ENCODE measurements around the gene SPINK14.

The SPINK14 gene, protein sequence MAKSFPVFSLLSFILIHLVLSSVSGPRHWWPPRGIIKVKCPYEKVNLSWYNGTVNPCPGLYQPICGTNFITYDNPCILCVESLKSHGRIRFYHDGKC

DNA sequence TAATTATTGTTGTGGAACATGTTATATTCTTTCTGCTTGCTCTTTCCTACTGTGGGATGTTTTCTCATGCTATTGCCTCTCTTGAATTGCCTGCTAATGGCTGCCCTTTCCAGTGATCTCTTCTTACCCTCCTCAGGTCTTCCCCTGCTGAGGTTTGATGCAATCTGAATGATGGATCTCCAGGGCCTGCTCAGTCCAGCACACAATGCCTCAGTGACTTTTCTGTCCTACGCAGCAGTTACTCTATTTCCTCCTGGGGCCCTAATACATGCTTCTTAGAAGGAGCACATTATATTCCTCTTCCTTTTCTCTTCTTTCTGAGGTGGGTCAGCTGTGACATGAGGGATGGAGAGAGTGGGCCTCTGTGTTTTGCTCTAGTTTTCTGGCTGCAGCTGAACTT is at the start of gene SPINK14:
TSS of gene SPINK14 (plus strand) at position 301 of the 400 bp plus-strand sequence. CDS start 1,187 bp downstream, outside the sequence.
- no peak for DNase-seq

DNA sequence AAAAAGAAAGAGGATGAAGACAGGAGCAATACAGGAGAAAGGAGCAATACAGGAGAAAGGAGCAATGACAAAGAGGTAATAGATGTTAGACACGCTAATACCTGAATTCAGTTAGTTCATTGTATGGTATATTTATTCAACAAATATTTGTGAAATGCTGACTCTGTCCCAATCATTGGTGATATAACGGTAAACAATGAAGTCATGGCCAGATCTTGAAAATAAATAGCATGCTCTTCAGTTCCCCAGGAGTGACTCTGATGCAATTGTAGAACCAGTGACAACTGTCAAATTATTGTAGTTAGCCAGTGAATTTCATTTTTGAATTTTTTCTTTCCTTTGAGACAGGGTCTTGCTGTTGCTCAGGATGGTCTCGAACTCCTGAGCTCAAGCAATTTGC is 48.0 kb upstream of the SPINK14 start:
- no peak for DNase-seq

DNA sequence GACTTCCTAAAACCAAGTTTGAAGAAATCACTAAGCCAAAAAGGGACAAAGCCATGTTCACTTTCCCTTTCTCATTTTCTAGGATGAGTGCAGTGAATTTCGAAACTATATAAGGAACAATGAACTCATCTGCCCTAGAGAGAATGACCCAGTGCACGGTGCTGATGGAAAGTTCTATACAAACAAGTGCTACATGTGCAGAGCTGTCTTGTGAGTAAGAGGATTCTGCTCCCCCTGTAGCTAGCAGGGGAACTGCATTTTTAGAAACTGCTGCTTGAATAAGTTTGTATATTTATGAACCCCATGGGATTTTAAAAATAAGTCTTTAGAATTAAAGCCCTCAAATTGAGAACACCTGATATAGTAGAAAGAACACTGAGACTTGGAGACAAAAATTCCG is 42.7 kb upstream of the SPINK14 start:
- no peak for DNase-seq

DNA sequence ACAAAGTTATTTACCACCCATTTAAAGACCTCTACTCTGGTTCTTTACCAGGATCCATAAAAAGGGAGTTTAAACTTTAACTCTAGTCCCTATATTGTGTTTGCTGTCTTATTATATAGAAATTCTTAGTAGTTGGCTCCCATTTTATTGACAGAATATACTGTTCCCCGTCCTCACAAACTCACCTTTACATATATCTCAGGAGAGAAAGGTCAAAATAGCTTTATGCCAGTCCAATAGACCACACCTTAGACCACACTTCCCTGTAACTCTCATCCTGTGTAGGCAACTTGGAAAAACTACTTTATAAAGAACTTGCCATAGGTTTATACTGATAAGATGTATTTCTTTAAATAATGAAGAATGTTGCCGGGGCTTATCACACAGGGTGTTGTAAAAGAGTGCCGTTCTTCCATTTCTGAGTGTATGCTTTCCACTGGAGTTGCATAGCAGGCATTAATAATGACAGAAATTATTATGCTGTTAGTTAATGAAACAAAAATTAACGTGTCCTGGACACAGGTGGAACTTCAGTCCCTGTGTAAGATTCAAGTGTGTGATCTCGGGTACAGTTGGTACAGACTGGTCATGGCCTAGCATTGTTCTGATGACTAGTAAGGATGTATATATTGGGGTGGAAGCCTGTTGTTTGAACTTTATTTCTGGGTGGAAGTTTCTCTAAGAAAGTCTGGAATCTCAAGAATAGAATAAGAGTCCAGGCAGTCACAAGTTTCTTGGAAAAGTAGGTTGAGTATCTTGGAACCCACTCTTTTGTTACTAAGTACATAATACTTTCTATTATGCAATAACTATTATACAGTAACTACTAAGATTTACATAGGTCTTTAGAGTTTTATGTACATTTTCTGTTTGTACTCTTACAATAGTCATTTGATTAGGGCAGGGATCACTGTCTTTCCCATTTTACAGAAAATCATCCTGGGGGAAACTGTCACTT is 33.0 kb upstream of the SPINK14 start:
- no peak for DNase-seq

DNA sequence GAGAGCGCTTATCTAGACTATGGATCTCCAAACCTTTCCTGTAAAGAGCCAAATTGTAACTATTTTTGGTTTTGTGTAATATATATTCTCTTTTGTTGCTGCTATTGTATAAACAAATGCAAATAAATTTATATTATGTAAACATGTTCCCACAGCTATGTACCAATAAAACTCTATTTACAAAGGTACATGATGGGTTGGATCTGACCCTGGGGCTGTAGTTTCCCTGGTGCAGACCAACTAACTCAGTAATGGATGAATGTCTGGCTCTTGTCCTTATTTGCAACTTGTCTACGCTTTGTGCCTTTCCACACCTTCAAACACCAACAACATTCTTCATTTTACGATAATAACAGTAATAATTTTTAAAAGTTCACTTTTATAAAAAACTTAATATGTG is 27.5 kb upstream of the SPINK14 start:
- DNase-seq = no peak

DNA sequence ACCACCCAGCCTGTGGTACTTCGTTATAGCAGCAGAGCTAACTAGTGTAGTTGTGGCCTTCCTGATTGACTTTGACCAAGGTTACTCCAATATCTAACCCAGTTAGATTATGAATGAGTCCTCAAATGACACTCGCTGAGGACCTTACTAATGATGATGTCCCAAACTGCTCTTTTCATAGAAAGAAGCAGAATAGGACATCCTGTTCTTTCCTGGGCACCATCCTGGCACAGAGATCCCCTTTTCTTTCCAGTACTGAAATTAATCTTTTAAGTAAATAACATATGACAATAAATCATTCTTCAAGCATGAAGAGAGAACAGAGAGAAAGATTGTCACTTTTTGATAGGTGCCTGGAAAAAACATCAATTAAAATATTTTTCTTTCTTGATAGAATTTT is 26.7 kb upstream of the SPINK14 start:
- DNase-seq = no peak

DNA sequence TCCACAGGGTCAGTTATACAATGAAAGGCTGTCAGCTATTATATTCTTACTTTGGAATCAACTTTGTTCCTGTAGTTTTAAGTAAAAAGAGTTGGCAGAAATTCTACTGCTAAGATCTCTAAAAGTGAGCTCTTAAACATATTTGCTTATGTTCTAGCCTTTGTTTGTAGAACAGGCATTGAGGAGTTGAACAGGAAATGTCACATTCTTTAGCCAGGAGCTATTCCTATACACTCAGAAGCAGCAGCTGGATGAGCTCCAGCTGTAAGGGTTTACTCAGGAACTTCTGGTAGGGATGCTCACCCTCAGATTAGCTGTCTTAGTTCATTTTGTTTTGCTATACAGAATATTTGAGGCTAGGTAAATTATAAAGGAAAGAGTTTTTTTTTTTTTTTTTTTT is 22.4 kb upstream of the SPINK14 start:
- peak; percentile 62 for DNase-seq

DNA sequence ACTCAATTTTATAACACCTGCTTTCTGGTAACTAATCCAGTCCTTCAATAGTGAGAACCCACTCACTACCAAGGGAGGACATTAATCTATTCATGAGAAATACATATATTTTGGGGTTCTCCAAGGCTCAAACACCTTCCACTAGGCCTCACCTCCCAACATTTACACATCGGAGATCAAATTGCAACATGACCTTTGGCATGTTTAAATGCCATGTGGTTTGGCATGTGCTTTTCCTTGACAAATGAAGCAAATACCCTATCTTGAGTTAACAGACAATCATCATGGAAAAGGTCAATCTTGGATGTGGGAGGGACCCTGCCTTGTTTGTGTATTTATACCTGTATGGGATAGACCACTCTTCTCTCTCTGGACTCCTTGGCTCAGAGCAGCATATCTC is 21.9 kb upstream of the SPINK14 start:
- no peak for DNase-seq

DNA sequence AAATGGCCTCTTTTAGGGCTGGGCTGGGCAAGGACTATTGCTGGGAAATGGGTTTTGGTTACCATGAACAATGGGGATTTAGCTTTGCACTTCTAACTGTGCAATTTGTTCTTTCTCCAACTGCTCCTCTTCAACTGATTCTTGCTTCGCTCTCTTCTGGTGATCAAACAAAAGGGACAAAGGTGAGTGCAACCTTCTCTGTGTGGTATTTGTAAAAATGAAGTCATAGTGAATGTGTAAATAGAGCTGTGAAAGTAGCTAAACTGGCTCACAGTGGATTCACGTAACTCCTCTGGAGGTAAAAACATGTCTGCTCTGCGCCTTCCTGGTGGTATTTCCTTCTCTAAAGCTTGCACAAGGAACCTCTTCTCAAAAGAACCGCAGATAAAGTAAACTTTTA is 20.9 kb upstream of the SPINK14 start:
- DNase-seq = peak; percentile 64

DNA sequence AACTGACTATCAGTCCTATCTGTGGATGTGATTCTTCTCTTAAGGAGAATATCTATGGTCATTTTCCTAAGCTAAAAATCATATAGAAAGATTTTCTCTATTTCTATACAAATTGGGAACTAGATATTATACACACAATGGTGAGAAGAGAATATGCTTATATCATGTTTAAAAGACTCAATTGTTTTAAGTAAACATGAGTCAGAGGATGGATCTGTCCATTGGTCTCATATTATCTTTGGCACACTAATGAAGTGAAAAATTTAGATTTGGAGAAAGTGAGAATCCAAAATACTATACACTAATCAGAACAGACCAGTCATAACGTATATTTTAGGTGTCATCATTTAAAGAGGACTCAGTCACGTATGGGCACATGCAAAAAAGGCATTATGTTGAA is 16.5 kb upstream of the SPINK14 start:
- DNase-seq = no peak

DNA sequence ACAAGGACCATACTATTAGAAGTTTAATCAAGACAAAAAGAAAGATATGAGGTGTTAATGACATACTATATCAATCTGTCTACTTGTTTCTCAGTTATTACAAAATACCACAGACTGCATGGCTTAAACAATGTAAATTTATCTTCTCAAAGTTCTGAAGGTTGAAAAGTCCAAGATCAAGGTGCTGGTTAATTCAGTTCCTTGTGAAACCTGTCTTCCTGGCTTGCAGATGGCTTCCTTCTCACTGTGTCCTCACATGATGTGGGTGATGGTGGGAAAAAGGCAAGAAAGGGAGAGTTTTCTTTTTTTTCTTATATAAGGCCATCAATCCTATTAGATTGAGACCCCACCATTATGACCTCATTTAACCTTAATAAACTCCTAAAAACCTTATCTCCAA is 15.6 kb upstream of the SPINK14 start:
- DNase-seq = no peak

DNA sequence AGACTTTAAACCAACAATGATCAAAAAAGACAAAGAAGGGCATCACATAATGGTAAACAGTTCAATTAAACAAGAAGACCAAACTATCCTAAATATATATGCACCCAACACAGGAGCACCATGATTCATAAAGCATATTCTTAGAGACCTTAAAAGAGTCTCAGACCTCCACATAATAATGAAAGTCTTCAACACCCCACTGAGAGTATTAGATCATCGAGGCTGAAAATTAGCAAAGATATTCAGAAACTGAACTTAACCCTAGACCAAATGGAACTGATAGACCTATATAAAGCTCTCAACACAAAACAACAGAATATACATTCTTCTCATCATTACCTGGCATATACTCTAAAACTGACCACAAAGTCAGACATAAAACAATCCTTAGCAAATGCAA is 11.7 kb upstream of the SPINK14 start:
- no peak for DNase-seq

DNA sequence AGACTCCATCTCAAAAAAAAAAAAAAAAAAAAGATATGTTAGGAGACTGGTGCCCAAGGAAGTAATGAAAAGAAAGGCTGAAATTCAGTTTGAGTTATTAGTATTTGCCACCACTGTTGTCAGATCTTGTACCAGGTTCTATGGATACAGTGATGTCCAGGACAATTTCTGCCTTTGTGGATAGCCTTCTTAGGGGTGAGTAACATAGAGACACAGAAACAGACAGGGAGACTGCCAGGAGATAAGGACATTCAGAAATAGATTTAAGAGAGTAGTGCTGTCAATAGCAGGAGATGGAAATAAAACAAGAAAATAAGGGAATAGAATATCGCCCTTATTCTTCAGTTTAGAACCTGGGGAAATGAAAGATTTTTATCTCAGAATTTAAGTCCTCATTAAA is 6.3 kb upstream of the SPINK14 start:
- no peak for DNase-seq

DNA sequence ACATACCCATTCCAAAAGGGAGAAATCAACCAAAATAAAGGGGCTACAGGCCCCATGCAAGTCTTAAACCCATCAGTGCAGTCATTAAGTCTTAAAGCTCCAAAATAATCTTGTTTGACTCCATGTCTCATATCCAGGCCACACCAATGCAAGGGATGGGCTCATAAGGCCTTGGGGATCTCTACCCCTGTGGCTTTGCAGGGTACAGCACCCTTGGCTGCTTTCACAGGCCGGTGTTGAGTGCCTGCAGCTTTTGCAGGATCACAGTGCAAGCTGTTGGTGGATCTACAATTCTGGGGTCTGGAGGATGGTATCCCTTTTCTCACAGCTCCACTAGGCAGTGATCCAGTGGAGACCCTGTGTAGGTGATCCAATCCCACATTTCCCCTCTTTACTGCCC is 5.0 kb upstream of the SPINK14 start:
- DNase-seq = no peak

DNA sequence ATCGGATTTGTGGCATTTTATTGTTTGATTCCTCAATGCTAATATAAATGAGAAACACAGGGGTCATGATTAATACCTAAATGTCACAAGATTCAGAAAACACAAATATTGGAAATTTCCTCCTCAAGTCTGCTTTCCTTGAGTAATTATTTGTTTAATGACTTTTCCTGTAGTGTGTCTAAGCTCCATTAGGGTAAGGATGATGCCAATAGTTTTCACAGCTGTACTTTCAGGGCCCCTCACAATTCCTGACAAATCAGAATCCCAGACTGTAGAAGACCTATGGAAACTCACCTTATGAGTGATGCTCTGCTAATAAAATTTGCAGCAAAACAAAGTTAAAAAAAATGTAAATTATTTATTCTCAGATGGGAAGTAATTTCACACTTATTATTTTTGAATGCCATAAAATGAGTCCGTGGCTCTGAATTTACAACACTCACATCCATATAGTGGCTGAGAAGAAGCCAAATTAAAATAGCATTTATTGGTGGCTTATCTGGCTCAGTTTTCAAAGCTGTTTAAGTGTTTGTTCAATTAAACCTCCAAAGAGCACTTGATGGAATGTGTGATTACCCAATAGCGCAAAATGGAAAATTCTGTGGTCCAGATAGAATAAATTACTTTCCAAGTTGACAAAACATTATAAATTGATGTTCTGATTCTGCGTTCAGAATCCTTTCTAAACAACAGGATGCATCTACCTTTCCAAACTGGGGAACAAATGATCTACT is 1.6 kb upstream of the SPINK14 start:
- no peak for DNase-seq

DNA sequence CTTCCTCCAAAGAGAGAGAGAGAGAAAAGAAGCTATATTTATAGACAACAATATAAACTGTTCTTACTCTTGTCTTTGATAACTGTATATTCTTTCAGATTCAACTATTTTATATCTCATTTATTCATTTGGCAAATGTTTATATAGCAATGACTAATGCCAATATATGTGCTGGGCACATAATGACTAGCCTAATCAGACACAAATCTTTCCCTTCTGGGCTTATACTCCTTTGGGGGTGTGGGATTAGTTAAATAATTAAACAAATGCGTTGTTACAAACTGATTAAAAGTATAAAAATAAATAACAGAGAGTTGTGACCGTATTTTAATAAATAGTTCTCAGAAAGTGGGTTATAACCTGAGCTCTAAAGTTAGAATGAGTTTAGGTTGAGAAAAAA is 4.0 kb downstream of the SPINK14 start:
- no peak for DNase-seq

DNA sequence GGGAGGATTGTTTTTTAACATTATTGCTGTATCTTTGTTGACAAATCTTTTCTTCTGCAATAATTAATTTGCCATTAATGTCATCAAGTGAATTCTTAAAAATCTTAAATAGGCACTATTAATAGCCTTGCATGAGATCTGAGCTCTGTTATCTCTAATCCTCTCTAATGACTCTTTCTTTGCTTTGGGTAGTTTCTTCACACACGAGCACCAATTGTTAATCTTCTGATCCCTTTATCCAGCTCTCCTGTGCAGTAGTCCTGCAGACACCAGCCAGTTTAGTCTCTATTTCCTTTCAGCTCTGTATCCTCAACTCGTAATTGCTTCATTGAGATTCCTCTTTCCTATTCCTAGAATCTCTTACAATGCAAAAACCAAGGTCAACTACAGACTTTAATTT is 8.1 kb downstream of the SPINK14 start:
- DNase-seq = no peak

DNA sequence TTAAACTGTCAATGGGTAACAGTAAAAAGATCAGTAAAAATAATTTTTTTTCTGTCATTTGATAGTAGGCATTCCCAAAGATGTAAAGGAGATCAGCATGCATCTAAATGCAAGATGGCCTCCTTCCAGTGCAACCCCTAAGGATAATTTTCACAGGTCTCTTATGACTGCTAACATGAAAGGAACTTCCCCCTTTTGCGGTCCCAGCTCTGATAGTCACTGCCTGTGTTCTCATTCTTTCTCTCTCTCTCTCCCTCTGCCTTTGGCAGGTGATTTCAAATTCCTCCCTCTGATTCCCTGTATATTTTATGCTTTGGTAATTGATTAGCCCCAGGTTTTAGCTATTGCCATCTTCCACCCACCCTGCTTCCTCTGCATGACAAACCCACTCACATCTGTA is 8.9 kb downstream of the SPINK14 start:
- DNase-seq = no peak

DNA sequence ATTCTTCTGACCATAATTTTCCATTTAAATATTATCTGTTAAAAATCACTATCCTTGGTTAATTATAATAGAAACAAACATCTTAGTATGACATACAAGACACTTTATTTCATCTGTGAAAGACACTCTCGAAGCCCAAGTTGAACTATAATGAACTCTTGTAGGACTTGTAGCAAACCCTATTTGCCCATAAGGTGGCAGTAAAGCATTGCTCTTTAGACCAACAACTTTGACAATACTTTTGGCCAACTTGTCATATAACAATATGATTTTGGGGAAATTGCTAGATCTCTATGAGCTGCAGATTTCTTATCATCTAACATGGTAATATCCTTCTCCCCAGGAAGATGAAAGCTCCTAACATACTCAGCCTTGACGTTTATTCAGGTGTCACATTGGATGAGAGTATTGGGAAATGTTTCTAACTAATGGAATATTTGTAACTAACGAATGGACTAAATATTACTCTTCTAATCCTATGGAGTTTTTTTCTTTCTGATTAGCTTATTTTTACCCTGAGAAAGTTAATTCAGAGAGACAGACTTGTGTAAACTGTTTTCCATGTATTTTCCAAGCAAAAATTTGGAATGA is 11.0 kb downstream of the SPINK14 start:
- DNase-seq = peak; percentile 51

DNA sequence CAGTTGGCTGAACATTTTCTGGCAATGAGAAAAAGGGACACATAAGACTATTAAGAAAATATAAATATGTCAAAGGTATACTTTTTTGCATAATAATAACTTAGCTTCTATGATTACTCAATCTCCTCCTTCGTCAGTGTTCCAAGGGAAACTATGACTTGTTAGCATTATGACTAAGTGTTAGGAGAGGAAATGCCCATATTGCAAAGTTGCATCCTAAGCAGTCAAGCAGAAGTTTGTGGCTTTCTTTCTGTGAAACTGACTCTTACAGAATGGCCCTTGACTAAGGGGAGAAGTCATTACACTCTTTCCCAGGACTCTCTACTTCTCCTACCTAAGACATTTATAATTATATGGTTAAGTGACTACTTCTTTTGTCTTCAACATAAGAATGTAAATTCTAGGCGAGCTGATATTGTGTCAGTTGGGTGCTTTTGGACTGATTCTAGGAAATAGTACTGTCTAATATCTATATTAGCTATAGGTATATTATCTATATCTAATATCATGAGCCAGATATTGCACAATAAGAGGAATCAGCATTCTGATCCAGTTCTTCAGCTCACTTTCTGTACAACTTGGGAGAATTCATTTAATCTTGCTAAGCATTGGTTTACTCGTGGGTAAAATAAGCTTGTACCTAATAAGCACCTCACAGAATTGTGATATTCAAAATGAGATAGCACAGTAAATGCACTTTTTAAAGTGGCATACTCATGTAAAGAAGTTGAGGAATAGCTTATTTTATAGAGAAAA is 18.1 kb downstream of the SPINK14 start:
- DNase-seq = no peak

DNA sequence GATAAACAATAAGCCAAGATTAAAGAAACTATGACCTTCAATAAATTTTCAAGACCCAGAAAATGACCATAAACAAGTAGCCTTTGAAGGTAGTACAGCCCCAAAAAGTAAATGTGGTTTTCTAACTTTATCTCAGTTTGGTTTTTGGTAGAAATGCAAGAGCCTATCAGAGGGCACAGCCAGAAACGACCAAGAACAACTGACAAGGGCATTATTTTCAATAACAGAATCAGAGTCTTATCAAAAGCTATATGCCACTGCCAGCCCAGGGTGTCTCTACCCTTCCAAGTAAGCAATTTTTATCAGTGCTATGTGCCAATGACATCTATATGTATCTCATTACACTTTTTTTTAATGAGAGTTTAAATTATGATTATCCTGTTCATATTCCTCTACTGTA is 22.7 kb downstream of the SPINK14 start:
- DNase-seq = no peak

DNA sequence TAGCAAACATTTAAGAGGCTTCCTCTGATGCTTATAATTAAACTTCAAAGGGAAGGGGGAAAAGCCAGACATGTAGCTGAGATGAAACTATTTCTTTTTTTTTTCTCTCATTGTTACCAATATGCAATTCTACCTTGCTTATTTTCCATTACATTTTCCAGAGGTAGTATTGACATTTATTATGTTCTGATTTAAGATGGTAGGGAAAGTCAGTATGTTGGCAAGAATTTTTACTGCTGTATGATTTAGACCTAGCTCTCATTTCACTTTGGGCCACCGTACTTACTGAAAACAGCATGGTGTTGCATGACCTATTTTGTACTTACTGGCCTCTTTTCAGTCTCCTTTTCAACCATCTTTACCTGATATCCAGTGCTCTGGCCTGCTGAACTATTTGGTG is 24.9 kb downstream of the SPINK14 start:
- no peak for DNase-seq

DNA sequence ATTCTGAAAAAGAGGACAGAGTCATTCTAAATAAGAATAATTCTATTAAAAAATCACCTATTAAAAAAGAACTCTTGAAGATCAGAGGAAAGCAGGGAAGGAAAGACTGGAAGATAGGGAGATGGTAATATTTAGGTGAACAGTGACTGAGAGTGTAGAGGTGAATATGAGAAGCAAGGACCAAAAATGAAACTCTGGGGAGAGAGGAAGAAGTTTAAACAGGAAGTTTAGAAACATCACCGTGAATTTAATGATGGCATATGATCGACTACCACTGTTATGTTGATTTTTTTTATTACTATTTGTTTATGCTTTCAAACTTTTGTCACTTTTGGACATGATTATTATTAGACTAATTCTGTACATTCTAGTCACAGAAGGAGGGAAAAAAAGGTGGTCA is 32.8 kb downstream of the SPINK14 start:
- DNase-seq = no peak
